HG03045 (cell line): ENCODE measurements around the gene PDE4B.

ENCODE experiments used
- ATAC-seq: cut with Tn5 transposase; IDR thresholded peaks from one replicate; pipeline ENCODE4 v1.9.1; 2021; ENCODE audit warnings: mild to moderate bottlenecking, moderate library complexity; ENCODE audit not compliant: unreplicated experiment

PDE4B gene

DNA sequence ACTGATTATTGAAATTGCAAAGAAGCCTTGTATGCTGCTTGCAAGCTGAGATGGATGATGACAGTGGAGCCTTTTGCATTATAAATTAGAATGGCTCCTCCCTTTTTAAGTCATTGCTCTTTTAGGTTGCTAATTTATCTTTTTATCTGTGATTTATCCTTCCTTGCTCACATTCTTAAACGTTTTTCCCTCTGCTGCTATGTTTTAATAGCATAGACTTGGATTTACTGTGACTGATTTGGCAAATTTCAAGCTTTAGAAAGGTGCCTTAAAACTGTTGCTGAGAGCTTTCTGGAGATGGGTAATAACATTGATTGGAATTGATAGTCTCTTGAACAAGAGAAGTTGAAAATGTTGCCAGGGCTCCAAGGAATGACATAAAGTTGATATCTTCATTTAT is 427.8 kb downstream of the PDE4B start:
- ATAC-seq: no peak

DNA sequence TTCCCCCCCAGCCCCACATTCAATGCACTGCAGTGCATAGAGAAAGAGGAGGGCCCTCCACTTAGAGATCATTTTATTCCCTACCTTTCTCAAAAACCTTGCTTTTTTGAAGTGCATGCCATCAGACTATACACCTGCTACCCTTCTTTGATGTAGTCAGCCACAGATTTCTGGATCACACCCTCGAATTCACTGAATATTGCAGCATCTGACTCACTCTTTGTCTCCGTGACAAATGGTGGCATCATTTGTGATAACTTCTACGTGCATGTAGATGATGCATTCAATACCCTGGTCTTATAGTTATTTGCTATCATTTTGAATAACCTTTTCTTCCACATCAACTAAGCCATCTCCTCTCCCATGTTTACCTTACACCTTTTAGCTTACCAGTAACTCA is 431.0 kb downstream of the PDE4B start:
- no peak for ATAC-seq

DNA sequence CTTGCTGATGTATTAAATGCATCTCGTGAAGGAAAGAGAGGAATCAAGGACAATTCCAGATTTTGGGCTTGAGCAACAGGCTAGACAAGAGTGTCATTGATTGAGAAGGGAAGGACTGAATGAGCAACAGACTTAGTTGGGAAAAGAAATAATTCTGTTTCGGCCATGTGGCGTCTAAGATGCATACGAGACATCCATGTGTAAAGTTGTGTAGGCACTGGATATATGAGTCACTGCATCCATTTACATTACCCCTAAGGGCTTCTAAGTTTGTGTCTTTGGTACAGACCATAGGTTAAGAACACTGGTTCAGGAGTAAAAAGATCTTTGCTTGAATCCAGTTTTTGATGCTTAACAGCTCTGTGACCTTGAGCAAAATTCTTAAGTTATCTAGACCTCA is 434.3 kb downstream of the PDE4B start:
- no peak for ATAC-seq

DNA sequence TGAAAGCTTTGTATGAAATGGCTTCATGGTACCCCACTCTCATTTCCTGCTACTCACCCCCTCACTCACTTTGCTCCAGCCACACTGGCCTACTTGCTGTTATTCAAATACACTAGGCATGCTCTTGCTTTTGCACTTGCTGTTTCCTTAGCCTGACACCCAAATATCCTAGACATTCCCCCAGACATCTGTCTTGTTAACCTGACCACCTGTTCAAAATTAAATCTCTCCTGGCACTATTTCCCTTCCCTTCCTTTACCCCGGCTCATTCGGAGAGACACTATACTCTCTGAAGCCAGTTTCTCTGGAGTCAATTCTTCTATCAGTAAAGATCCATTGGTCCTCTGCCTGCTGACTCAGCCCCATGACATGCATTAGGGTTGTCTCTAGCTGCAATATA is 435.3 kb downstream of the PDE4B start:
- ATAC-seq: no peak

DNA sequence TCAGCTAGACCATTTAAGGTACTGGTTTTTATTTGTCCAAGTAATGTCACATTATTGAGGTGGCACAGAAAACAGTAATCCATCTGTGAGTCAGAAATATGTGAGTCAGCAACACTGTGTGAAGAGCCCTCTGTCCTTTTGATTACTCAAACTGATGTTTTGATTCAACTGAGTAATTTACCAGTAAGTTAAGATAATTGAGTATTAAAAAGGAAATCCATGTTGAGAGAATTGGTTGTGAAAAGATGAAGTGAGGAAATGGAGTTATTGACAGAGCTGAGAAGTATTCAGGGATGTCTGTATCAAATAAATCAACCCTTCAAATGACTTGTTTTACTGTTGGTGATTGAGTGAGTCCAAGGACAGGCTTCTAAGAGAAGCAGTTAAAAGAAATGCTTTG is 438.5 kb downstream of the PDE4B start:
- ATAC-seq: no peak

DNA sequence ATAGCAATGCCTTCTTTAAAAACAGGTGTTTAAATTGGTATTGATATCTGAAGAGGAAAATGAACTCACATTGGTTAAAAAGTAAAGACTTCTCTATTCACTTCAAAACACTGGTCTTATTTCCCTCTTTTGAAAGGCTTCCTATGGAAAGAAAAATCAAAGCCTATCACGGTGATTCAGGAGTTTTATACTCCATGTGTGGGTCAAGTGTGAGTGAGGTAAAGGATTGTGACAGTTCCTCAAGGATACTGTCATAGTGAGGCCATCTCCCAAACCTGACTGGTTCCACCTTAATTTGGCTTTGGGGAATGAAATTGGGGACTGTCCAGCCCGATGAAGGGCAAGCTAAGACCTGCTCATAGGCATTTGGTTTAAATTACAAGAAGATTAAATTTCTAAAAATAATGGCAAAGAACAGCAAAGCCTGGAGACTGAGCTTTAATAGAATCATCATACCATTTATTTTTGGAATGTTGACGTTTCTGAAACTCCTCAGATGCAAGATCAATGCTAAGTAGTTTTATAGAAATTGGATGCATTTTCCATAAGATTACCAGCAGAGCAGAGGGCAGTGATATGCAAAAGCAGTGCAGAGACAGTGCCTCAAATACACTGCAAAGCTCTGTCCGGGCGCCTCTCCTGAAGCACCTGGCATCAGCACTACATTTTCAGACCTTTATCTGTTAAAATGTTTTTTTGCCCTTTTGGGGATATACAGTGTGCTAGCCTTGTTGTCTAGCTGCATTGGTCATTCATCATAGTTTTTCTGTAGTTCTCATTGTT is 439.2 kb downstream of the PDE4B start:
- ATAC-seq: no peak

DNA sequence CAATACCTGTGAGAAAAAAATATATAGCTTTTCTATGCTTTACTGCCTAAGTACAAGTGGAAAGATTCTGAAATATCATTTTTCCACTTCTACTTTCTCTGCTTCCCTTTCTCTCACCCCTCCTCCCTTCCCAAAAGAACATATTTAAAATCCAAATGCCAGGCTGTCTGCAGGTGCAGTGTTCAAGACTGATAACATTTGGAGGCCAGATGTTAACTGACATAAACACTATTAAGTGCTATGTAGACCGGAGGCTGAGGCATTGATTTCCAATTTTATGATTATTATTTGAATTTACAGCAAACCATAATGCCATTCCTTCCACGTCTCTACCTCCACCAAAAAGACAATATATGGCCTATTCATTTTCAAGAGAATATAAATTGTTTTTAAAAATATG is 444.3 kb downstream of the PDE4B start:
- no peak for ATAC-seq

DNA sequence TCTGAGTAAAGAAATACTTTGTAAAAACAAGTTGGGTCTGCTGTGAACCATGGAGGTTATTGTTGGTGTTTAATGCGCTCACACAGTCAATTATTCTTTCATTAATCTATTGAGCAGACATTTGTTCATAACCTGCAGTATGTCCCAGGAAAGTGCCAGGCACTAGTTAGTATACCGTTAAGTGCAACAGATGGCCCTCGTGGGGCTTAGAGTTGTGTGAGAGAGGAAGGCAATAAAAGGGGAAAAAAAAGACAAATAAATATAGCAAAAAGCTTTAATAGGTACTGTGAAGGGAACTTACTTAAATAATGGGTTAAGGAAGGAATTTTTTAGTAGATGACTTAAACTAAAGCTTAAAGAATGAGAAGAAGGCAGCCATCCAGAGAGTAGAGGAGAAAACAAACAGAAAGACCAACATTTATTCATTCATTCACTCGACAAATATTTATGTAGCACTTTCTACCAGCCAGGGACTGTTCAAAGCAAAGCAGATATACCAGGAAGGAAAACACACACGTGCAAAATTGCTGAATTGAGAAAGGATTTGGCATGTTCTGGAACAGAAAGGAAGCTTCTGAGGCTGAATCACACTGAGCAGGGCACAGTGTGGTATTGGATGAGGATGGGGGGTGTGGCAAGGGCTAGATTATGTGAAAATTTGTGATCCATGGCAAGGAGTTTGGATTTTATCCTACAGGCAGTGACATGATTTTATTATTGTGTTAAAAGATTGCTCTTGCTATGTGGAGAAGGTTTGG is 445.2 kb downstream of the PDE4B start:
- no peak for ATAC-seq

DNA sequence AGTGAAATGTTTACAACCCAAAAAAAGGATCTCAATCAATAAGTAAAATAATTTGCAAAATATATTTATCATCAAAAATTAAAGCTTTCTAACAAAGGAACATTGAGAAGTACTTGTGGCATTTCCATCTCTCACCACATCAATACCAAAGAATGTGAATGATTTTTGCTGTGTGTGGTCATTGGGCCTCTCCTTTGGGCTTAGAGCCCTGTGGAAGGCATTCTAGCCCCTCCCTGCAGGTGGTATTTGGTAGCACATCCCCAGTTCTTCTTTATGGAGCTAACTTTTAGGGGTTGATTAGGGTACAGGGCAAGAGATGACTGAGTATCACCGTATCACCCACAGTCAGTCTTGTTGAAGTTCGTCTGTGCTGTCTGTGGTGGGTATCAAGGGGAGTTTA is 447.1 kb downstream of the PDE4B start:
- ATAC-seq: no peak

DNA sequence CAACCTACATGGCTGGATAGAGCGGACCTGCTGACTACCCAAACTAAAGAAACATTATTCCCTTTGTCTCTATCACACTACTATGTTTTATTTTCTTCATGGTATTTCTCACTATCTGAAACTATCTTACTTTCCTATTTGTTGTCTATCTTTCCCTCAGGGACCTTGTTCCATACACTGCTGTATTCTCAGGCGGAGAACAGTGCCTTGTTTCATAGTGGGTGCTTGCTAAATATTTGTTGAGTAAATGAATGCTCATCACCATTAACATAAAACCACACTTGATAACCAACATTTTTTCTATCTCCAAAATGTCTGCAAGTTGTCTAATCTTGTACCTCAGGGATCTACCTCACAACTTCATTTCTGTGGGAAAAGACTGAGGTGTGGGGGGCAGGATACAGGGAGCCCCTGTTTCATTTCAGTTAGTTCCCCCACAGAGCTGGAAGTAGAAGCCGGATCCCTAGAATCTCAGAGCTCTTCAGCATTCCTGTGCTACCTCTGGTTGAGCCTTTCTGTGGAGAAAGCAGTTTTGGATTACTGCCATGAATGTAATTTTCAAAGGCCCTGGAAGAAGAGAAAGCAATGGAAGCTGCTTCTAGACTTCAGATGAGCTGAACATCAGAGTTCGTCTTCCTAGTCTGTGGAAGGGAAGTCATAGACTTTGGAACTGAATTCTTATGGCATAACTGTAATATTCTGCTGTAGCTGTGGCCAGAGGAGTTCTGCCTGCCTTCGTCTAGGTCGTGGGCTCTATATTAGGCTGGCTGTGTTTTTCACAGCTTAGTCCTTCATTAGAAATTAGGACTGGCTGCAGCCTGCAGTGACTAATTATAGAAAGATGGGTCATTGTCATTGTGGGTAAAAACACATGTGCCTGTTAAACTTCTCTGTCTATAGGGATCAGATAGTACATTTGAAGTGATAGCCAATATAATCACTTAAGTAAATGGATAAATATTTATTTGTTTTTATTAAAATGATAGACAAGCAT is 448.1 kb downstream of the PDE4B start:
- ATAC-seq: no peak

DNA sequence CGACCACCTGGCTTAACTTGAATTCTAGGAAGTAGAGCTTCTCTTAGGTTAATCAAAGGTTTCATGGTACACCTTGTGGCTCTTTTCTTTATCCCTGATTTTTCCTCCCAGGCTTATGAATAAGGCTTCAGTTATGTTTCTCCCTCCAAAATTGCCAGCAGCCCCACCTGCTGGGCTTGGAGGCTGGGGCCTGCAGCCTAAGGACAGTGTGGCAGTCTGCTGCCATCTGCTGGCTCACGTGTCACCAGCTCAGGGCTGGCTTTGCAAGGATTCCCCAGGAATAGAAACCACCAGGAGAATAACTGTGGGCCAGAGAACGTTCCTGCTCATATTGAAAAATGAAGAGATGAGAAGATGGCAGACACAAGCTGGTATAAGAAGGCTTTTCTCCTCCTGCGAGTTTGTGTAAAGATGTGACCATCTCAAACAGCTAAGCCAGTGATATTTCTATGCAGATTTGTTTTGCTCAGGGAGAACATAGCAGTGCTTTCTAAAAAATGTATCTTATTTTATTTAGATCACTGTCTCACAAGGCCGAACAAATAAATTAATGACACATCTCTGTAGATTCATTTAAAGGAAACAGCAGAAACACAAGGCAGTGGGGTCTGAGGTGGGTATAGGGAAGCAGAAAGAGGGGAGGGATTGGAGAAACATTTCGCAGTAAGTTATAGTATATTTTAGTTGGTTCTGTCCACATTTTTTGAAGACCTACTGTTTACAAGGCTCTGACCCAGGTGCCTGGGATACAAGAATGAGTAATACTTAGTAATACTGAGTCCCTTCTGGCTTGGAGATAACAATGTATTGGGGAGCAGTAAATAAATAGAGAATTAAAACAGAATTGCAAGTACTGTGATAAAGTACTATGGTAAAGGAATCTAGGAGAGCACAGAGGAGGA is 450.2 kb downstream of the PDE4B start:
- peak; percentile 75 for ATAC-seq

DNA sequence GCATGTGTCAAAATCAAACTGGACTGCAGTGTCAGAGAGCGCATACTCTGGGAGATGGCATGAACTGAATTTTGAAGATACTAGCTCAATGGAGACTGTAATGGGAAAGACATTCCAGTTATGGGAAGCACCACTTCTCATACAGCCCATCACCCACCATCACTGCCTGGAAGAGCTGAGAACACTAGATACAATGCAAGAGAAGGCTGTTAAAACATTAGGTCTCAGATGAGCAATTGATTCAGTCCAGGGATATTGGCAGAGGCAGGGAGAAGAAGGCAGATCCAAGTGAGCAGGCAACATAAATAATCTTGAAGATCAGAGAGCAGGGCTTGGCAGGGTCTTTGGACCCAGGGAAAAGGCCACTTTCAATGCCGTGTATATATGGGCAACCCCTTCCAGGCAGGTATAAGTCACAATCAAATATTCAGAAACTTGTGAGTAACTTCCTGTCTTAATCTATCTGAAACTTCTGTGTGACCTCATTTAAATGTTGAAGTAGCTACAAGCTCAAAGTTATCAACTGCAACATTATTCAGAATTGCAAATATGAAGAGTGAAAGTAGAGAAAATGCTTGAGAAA is 450.9 kb downstream of the PDE4B start:
- ATAC-seq: no peak

DNA sequence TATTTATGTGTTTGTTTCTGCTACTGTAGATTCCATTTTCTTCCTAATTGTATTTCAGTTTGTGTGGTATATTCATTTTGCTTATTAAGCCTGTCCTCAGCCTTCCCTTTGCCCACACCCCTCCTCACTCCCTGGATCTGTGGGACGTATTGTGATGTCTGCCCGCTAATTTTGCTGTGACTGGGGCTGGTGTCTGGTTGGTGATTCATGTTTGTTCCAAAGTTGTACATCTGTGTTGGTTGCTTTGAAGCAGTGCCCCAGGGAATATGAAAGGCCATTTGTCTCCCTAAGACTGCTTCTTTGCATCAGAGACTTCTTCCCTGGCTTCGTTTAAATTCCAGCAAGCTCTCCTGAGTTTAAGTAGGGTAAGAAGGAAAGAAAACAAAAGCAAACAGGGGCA is 451.7 kb downstream of the PDE4B start:
- no peak for ATAC-seq

DNA sequence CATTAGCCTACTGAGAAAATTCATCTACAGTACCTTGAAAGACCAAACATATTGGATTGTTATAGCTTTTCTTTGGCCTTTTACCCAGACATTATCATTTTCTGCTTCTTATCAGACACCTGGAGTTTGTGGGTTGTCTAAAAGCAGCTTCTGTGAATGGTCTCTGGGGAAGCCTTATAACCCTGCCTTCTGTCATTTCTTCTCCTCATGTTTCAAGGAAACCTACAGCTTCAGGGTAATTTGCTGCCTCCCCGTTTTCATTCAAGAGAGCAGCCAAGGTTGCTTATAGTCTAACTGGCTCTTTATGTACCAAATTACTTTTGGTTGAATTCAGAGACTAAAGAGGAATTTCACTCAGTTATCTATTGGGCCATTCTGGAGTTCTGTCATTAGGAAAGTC is 453.0 kb downstream of the PDE4B start:
- no peak for ATAC-seq

DNA sequence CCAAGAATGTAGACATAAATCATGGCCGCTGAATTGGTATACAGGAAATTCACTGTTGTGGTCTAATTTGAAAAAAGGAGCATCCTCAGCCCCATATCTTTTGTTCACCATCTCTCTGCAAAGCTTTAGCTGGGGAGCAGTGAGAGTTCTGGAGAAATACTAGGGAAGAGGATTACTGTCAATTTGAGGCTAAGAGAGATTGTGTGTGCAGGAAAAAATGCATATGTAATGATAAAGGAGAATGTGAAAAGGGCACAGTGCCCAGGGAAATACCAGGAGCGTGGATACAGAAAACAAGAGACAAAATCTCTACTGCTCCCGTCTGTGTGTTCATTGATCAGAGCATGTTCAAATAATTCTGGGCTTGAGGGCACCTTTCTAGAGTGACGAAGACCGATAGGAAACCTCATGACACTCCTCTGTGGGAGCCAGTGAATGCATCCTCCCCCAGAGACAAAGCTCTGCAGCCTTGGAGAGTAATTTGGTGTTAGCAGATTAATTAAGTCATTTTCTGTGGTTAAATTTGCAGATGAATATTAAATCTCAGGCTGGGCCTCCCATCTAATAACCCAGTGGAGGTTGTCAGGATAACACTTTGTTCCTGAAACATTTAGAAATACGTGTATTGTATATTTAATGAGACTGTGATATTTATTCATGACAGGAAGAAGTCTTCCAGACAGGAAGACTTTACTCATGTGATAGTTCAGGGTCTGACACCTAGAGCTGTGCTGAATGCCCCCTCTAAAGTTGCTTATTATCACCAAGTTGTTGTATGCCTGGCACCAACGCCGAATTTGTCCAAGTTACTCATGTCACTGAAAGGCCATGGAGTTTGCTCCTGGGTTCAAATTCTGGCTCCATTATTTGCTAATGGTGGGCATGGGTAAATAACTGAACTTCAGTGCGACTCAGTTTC is 453.9 kb downstream of the PDE4B start:
- ATAC-seq: no peak

DNA sequence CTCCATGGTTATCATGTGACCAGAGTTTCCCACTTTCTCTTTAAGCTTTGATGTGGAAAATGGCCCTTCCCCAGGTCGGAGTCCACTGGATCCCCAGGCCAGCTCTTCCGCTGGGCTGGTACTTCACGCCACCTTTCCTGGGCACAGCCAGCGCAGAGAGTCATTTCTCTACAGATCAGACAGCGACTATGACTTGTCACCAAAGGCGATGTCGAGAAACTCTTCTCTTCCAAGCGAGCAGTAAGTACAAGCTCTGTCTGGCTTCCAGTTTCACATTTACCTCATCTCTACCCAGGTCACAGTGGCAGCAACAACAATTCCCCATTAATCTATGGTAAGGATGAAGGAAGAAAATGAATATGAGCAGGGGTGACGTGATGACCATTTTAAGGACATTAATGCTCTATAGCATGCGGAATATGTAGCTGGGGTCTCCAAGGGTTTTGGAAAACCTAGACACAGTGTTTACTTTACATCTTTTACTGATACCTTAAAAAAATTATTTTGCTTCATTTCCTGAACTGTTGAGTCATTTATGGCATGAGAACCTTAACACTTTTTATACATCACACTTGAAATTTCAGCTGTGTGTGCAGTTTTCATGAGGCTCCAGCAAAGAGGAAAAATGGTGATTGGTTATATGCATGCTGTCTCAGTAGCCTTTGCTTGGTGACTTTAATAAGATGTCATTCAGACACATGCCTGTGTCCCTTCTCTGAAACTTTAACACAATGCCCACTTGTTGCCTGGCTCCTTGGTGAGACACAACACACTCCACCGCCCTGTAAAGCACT is 454.9 kb downstream of the PDE4B start:
- ATAC-seq: peak; percentile 80

DNA sequence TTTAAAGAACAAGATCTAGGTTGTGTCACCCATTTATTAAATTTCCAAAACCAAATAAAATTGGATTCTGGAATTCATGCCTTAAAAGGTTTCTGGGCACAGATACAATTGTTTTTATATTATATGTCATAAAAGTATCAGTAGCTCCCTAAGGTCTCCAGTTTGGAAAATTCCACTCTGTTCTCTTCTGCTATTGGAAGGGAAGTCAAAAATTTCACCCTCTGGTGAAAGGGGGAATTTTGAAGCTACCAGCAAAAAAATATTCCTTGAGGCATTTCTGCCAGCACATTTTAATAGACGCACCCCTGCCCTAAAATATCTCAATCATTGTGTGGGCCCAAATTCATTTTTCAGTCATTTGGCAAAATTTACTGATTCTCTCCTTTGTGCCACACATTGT is 455.6 kb downstream of the PDE4B start:
- no peak for ATAC-seq

DNA sequence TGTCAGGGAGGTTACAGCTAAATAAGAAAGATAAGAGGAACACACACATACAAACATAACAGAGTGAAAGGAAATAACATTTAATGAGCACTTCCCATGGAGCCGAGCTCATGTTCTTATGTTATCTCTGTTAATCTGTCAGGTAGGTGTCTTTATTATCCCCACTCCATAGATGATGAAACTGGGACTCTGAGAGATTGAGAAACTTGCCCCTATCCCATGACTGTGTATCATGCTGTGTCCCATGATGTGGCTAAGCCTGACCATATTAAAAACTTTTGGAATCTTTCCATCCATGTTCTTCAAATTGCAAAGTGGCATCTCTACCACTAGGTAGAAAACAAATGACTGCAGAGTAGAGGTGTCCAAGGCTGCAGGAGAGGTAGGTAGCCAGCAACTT is 456.1 kb downstream of the PDE4B start:
- no peak for ATAC-seq
